NCI-H1930 (cell line): Measurements from ENCODE around the gene DSN1.

Experiments used
- DNase-seq, 2 experiments: peaks; one replicate each; lab custom pipeline; 2025; lab: John Stamatoyannopoulos, UW

Gene DSN1

DNA sequence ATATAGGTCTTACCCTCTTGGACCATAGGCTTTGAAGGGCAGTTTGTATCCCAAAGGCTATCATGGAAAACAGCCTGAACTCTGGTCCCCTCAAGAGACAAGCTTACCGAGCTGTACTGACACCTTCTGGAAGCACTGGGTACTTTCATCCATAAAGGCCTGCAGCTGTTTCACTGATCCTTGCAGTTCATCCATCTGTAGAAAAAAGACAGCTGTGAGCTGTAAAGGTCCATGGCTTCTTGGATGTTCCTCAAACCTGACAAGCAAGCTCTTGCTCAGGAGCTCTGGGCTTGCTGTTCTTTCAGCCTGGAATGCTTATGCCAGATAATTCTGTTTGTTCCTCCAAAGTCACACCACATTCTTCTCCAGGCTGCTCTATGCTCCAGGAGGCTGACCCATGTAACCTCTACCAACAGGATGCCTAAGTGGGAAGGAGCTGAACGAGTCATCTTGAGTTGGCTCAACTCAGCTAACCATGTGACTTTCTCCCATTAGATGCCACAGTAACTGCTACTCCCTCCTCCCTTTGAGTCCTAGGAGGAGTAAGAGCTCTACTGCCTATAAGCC, 18.8 kb downstream of the DSN1 start:
- peak; percentile 39 to 42 for DNase-seq

DNA sequence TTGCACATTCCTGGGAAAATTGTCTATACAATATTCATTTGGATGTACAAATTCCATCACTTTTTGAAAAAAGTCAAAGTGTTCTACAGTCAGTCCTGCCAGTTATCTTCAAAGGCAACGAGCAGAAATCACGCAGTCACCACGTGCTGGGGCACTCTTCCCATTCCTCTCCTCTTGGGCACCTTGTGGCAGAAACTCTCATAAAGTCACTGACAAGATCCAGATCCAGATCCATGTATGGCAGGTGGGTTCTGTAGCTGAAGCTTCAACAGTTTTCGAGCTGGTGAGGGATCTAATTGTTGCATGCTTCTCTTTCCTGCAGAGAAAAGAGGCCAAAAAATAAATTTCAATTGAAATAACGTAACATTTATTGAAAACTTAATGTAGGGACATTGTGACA, 21.0 kb downstream of the DSN1 start:
- no peak for DNase-seq

DNA sequence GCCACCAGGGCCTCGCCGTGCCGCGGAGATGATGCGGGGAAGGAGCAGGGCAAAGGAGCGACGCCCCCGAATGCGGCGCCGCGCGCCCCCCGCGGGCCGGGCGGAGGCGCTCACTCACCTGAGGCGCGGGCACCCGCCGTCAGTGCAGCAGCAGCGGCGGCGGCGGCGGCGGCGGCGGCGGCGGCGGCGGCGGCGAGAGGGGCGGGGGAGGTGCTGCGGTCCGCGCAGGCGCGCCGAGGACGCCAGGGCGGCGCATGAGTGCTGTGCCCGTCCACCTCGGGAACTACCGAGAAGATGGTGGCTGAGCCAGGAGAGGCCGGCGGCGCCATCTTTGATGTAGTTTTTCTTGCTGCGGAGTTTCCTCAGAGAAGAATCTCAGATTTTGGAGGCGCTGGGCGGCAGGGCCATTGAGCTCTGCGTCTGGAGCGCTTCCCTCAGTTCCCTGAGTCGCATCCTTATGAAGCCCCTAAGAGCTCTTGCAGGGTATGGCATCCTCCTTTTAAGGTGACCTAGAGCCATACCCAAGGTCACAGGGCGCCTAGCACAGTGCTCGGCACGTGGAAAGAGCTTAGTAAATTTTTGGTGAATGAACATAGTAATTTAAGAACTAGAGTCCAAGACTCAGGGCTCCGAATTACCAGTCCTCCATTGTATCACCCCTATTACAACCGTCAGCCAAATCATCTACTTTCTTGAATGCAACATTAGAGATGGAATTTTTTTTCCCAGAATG, 27.5 kb downstream of the DSN1 start, which contains the start of gene NDRG3:
TSS of gene NDRG3 (minus strand) at position 164 of the 733 bp plus-strand sequence. CDS start 24,355 bp downstream, outside the sequence.
- DNase-seq, result peak; percentile 96 to 97

DNA sequence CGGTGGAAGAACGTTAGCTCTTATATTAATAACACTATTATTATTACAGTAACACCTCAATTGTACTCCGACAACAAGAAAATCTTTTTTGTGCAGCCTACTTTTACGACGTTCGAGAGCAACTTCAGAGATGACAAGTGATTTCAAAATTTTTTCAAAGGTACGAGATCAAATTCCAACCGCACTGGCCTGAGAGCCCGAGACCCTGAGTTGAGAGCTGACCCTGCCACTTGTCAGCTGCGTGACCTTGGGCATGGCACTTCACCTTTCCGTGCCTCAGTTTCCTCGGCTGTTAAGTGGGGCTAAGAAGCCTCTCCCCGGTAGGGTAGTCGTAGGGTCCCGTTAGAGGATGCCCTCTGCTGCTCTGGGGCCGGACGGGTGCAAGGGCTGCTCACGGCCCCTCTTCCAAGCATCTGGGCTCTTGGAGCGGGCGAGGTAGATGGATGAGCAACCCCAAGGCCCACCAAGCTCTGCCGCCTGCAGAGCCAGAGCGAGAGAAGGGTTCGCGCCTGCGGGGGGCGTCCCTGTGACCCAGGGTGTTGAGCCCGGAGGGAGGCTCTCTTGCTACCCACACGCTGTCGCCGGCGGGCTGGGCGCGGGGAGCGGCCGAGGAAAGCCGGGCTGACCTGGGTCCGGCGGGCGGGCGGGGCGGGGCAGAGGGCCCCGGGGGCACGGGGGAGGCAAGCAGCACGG, 28.2 kb downstream of the DSN1 start:
- peak; percentile 31 to 81 for DNase-seq

DNA sequence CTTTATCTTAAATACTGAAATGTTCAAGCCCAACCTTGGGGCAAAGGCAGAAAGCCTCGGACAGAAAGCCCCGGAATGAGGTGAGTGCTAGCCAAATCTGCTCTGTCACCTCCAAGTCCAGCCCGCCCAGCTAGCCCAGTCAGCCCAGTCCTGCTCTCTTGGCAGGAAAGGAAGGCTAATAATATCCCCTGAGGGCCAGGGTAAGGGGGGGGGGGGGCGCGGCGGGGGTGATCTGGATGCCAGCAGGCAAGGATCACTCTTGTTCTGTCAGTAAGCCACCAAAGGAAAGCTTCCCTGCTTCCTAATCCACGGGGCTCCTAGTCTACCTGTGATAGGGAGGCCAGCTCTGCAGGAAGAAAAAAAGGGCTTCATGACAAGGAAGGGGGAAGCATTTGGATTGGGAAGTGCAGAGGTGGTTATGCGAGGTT, 28.8 kb downstream of the DSN1 start:
- DNase-seq, result no peak

DNA sequence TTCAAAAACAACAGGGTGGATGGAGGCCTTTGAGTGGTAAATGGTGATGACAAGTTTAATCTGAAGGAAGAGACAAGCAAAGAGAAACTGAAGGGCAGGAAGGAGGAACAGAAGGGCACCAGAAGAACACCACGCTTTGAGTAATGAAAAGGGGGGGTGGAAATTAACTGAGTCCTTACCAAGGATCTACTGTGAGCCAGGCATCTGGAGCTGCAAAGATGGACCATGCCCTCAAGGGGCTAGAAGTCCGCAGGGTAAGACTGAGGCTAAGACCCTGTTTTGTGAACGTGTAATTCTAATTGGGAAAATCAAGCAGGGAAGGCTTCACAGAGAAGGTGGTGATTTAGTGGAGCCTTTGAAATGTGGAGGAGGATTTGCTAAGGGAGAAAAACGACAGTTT, 29.3 kb downstream of the DSN1 start:
- no peak for DNase-seq

GRCh38 chr20:36742558-36742957, 31.0 kb downstream of the DSN1 start:
- no peak for DNase-seq

GRCh38 chr20:36741072-36741471, 32.5 kb downstream of the DSN1 start:
- DNase-seq, result no peak

DNA sequence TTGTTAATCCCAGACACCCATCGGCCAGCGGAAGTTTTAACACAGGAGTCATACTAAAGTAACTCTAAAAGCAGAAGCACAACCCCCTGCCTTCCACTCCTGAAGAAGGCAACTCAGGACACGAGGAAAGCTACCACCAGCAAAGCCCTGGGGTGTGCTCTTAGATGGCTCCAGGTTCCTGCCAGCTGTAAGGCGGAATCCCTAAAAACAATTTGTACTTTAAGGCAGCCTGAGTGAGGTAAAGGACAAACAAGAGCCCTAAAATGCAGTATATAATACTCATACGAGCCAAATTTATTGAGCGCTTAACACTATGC, 36.4 kb downstream of the DSN1 start:
- DNase-seq, result no peak

DNA sequence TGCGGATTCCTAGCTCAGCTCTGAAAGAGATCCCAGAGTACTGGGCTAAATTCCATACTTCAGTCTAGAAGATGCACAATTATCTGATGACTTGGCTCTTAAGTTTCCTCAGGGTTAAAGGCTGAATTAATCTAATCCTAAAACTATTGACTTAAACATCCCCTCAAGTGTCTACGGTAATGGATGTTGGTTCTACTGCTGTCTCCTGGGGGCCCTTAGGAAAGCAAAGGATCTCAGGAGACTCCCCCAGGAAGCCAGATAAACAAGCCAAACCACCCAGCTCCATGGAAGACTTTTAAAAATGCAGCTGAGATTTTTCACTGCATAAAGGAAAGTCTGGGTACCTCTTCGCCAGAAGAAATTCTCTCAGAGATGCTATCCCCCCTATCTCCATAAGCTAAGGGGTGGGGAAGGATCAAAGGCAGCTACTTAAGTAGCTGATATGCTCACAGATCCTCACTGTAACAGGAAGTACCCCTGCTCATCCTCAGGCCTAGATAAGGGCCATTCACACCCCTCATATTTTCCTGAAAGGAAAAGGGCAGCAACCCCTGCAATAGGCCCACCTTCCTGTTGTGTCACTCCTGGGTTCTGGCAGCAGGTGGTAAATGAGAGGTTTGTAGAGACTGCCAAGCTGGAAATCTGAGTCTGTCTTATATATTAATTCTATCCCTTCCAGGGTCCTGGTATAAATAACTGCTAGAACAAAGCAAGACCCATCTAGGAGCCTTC, 36.9 kb downstream of the DSN1 start:
- DNase-seq, result no peak

DNA sequence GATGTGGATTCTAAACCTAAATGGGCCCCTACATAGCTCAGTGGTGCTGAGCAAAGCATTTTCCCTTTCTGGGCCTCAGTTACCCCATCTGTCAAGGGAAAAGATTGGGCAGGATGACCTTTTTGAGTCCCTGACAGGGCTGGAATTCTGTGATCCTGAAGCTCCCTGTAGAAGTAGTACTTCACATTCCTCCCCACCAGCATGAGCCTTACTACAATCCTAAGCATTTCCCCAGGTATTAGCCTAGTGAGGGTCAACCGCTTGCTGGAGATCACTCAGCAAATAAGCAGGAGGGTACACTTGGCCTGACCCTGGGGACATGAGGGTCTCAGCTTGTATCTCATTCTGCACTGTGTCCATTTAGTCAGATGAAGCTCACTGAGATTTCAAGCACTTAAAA, 41.1 kb downstream of the DSN1 start:
- no peak for DNase-seq

DNA sequence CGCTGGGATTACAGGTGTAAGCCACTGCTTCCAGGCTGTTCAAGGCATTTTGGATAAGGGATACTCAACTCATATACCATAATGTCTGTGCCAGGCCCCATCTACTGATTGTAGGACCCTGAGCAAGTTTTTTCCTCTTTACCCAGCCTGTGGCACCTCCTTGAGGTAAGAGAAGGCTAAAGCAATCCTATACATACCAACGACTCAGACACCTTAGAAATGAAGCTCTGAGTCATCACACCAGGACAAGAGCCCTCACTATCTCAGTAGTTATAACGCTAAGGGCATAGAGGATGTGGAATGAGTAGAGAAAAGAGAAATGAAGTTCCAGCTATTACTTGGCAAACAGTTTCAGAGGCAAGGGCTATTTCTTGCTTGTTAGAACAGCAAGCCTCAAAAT, 44.6 kb downstream of the DSN1 start:
- no peak for DNase-seq

DNA sequence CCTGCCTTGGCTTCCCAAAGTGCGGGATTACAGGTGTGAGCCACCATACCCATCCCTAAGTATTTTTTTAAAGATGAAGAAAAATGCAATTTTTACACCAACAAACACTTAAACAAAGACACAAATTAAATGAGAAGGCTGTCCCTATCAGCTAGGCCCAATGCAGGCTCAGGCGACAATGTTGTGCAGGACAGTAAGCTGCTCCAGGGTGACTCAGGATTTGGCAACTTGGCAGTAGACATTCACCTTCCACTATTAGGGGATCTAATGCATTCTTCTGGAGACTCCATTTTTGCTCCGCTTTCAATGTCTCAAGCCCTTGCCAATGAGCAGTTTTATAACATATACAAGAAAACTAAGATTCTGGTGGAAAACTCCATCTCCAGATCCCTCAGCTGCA, 47.4 kb downstream of the DSN1 start:
- DNase-seq, result no peak

- no peak for DNase-seq
These were observed 53.1 kb downstream of the DSN1 start for GRCh38 chr20:36720510-36720909.

DNA sequence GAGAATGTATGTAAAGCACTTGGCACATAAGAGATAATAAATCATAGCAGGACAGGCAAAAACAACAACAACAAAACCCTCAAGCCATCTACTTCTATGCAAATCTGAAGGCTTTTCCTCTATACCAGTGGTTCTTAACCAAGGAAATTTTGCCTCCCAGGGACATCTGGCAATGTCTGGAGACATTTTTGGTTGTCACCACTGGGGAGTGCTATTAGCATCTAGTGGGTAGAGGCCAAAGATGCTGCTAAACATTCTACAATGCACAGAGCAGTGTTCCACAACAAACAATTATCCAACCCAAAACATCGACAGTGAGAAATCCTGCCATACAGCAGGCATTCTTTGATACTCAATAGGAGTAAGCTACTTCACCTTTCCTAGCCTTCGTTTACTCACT, 55.9 kb downstream of the DSN1 start:
- no peak for DNase-seq

GRCh38 chr20:36717021-36717420, 56.5 kb downstream of the DSN1 start:
- no peak for DNase-seq

GRCh38 chr20:36712775-36713174, 60.8 kb downstream of the DSN1 start:
- DNase-seq, result no peak

DNA sequence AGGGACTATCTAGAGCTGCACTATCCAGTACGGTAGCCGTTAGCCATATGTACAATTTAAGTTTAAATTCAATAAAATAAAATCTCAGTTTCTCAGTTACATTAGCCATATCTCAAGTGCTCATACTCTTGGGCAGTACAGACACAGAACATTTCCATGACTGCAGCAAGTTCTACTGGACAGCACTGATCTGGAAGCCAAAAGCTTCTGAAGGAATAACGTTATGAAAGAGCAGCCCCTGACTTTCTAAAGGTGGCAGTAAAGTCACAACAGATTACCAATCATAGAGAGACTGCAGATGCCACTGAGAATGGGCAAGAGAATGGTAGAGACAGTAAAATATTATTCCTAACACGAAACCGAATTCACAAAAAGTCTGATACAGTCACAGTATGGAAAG, 64.4 kb downstream of the DSN1 start:
- no peak for DNase-seq

DNA sequence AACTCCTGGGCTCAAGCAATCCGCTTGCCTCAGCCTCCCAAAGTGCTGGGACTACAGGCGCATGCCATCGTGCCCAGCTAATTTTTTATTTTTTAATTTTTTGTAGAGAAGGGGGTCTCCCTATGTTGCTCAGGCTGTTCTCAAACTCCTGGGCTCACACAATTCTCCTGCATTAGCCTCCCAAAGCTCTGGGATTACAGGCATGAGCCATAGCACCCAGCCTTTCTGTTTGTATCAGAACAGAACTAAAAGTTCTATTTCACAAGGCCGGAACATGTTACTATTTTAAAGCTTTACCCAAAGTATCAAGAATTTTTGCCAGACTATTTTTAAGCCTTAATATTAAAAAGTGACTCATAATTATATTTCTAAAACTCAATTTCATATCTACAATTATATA, 70.0 kb downstream of the DSN1 start:
- DNase-seq, result no peak
